Type B pancreatic cell (in vitro differentiated cells): ENCODE measurements around the gene TSPAN7. TPM values are rescaled to one million over a fixed set of nuclear protein-coding genes. Genes with fewer than 3 reads are reported as not detected.

Source experiments
- DNase-seq: peaks from one replicate; pipeline ENCODE4 v3.0.0; 2021; ENCODE audit warnings: mixed read lengths; ENCODE audit not compliant: unreplicated experiment; ENCODE audit errors: extremely low spot score
- H3K27ac Mint-ChIP-seq: 2 replicates; pipeline ENCODE4 v1.8.0; 2021; ENCODE audit warnings: mild to moderate bottlenecking, mixed read lengths
- H3K27me3 Mint-ChIP-seq: 2 replicates; pipeline ENCODE4 v1.8.0; 2021; ENCODE audit warnings: mixed read lengths
- H3K36me3 Mint-ChIP-seq: 2 replicates; pipeline ENCODE4 v1.8.0; 2021; ENCODE audit warnings: mixed read lengths
- H3K4me1 Mint-ChIP-seq: one replicate; pipeline ENCODE4 v1.8.0; 2021; ENCODE audit warnings: mixed read lengths; ENCODE audit not compliant: unreplicated experiment
- H3K4me3 Mint-ChIP-seq: 2 replicates; pipeline ENCODE4 v1.8.0; 2021; ENCODE audit warnings: mild to moderate bottlenecking, mixed read lengths
- H3K9me3 Mint-ChIP-seq: 2 replicates; pipeline ENCODE4 v1.8.0; 2021; ENCODE audit warnings: mixed read lengths
- total RNA-seq: library from RNA; stranded (reverse); gene quantifications from 2 replicates; pipeline ENCODE4 v1.2.1, GENCODE V29; 2021; ENCODE audit warnings: low replicate concordance
- TF ChIP-seq, protein P1 (sequence below): fragments of 200-600 bp; sonication (generic); conservative IDR thresholded peaks from 2 replicates; pipeline ENCODE4 v1.5.0; 2021; ENCODE audit warnings: antibody characterized with exemption, mild to moderate bottlenecking

The TSPAN7 gene
- total RNA-seq, 1 donor from 2014 or later: 21.8 TPM

GRCh38 chrX:38682095-38682494 lies 120.8 kb downstream of the TSPAN7 start:
- no peak overlapping the region for H3K27ac Mint-ChIP-seq
- peaks cover 9% of the 10 kb centered on the region for H3K4me1 Mint-ChIP-seq
- H3K9me3 Mint-ChIP-seq: no peaks in the 10 kb centered on the region
- no peaks in the 10 kb centered on the region for H3K27me3 Mint-ChIP-seq
- TF ChIP-seq, protein P1, sequence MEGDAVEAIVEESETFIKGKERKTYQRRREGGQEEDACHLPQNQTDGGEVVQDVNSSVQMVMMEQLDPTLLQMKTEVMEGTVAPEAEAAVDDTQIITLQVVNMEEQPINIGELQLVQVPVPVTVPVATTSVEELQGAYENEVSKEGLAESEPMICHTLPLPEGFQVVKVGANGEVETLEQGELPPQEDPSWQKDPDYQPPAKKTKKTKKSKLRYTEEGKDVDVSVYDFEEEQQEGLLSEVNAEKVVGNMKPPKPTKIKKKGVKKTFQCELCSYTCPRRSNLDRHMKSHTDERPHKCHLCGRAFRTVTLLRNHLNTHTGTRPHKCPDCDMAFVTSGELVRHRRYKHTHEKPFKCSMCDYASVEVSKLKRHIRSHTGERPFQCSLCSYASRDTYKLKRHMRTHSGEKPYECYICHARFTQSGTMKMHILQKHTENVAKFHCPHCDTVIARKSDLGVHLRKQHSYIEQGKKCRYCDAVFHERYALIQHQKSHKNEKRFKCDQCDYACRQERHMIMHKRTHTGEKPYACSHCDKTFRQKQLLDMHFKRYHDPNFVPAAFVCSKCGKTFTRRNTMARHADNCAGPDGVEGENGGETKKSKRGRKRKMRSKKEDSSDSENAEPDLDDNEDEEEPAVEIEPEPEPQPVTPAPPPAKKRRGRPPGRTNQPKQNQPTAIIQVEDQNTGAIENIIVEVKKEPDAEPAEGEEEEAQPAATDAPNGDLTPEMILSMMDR: no peak
- peaks cover 3% of the 10 kb centered on the region for H3K36me3 Mint-ChIP-seq
- H3K4me3 Mint-ChIP-seq: no peak overlapping the region
- DNase-seq: no peak

GRCh38 chrX:38692961-38693360 lies 131.6 kb downstream of the TSPAN7 start:
- Mint-ChIP-seq H3K9me3 (peaks cover 8% of the 10 kb centered on the region), H3K4me3 (no peak overlapping the region), H3K27ac (no peak overlapping the region), H3K4me1 (no peaks in the 10 kb centered on the region), H3K36me3 (no peaks in the 10 kb centered on the region), H3K27me3 (no peaks in the 10 kb centered on the region)
- TF ChIP-seq, protein P1: no peak
- no peak for DNase-seq

DNA sequence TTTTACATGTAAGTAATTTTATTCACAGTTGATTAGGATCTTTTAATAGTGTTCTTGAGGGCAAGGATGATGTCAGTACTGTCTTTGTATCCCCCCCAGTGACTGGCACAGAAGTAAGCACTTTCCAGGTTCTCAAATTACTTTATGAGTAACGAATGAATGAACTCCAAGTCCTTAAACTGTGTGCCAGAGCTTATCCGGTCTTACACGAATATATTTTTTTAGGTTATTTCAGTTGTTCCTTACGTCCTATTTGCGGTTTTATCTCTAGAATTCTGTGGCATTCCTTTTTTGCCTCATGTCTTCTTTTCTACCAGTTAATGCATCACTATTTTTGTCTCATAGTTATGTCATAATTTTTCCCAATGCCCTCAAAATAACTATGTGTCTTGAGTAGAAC lies 133.1 kb downstream of the TSPAN7 start:
- TF ChIP-seq, protein P1: no peak
- H3K4me3 Mint-ChIP-seq: no peak overlapping the region
- H3K36me3 Mint-ChIP-seq: no peaks in the 10 kb centered on the region
- H3K9me3 Mint-ChIP-seq: peaks cover 8% of the 10 kb centered on the region
- H3K4me1 Mint-ChIP-seq: no peaks in the 10 kb centered on the region
- H3K27ac Mint-ChIP-seq: no peak overlapping the region
- DNase-seq: no peak
- H3K27me3 Mint-ChIP-seq: no peaks in the 10 kb centered on the region

- Mint-ChIP-seq H3K36me3 (no peaks in the 10 kb centered on the region), H3K27me3 (no peaks in the 10 kb centered on the region), H3K9me3 (peaks cover 1% of the 10 kb centered on the region), H3K27ac (no peak overlapping the region), H3K4me3 (no peak overlapping the region), H3K4me1 (no peaks in the 10 kb centered on the region)
- no peak for DNase-seq
- TF ChIP-seq, protein P1: no peak
These were observed 136.1 kb downstream of the TSPAN7 start for GRCh38 chrX:38697461-38697860.

DNA sequence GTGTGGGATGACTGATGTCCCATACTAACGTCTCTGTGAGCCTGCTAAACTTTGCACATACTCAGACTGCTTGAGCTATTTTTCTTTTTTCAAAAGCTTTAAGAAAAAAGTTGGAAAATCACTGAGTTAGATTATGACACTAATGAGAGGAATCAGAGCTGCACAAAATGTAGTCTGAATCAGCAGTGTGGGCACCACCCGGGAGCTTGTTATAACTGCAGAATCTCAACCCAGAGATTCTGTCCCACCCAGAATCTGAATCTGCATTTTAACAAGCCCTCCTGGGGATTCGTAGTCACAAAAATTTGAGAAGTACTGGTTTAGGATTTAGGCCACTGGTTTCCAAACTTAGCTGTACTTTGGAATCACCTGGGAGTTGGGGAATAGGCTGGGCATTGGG lies 137.8 kb downstream of the TSPAN7 start:
- H3K9me3 Mint-ChIP-seq: no peaks in the 10 kb centered on the region

More for the DNA sequence above, 137.8 kb downstream of the TSPAN7 start:
- Mint-ChIP-seq H3K27ac (no peak overlapping the region), H3K36me3 (no peaks in the 10 kb centered on the region), H3K4me1 (no peaks in the 10 kb centered on the region), H3K27me3 (no peaks in the 10 kb centered on the region), H3K4me3 (no peak overlapping the region)
- DNase-seq: no peak
- TF ChIP-seq, protein P1: no peak
